ENCODE measurements around the gene ASXL1.

DNA sequence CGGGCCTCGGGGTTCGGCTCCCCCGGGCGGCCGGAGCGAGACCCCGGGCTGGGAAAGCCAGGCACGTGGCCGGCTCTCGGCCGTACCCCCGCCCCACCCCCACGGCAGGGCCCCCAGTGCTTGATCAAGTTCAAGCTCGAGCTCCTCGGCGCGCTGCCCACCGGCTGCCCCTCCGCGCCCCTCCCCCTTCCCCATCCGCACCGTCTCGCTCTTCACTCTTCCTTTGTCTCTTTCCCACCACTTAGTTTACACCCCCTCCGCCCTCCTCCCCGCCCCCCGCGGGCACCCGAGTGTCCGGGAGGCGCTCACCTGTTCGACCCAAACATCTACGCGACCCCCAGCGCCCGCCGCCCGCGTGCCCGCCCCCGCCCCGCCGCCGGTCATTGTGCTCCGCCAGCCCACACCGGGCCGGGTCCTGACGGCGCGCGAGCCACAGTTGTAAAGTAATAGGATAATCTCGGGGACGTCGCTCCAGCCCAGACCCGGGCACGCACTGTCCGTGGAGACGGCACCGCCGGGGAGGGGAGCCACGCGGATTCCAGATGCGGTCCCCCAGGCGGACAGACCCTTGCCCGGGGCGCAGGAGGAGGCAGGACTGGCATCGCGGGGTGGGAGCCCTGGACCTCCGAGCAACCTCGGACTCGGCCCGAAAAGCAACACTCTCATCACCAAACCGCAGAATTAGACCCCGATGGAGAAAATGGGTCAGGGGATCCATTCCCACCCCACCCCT lies 126.3 kb downstream of the ASXL1 start:
- TF ChIP-seq CHD2 (IDR thresholded peaks at IDR 0.05; ENCODE audit: low read length, partially characterized antibody) (no peak), RCOR1 (IDR thresholded peaks at IDR 0.05; ENCODE audit: low read depth, low read length) (no peak), PHF8 (IDR thresholded peaks at IDR 0.05; ENCODE audit: borderline replicate concordance, low read depth) (no peak), ZC3H11A (IDR thresholded peaks at IDR 0.05) (no peak), POLR2A (IDR thresholded peaks at IDR 0.05; ENCODE audit: low read length) (no peak), RFX5 (IDR thresholded peaks at IDR 0.05) (no peak), CHD4 (IDR thresholded peaks at IDR 0.05; ENCODE audit: borderline replicate concordance) (no peak), SMC3 (IDR thresholded peaks at IDR 0.05) (no peak)
- TF ChIP-seq, protein P1, sequence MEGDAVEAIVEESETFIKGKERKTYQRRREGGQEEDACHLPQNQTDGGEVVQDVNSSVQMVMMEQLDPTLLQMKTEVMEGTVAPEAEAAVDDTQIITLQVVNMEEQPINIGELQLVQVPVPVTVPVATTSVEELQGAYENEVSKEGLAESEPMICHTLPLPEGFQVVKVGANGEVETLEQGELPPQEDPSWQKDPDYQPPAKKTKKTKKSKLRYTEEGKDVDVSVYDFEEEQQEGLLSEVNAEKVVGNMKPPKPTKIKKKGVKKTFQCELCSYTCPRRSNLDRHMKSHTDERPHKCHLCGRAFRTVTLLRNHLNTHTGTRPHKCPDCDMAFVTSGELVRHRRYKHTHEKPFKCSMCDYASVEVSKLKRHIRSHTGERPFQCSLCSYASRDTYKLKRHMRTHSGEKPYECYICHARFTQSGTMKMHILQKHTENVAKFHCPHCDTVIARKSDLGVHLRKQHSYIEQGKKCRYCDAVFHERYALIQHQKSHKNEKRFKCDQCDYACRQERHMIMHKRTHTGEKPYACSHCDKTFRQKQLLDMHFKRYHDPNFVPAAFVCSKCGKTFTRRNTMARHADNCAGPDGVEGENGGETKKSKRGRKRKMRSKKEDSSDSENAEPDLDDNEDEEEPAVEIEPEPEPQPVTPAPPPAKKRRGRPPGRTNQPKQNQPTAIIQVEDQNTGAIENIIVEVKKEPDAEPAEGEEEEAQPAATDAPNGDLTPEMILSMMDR (IDR thresholded peaks at IDR 0.05) = no peak
- TF ChIP-seq, protein P2, sequence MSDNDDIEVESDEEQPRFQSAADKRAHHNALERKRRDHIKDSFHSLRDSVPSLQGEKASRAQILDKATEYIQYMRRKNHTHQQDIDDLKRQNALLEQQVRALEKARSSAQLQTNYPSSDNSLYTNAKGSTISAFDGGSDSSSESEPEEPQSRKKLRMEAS (IDR thresholded peaks at IDR 0.05) = peak; percentile 13; the same call in 1 of the 2 replicates
- TF ChIP-seq, protein P3, sequence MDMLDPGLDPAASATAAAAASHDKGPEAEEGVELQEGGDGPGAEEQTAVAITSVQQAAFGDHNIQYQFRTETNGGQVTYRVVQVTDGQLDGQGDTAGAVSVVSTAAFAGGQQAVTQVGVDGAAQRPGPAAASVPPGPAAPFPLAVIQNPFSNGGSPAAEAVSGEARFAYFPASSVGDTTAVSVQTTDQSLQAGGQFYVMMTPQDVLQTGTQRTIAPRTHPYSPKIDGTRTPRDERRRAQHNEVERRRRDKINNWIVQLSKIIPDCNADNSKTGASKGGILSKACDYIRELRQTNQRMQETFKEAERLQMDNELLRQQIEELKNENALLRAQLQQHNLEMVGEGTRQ (IDR thresholded peaks at IDR 0.05) = no peak
- TF ChIP-seq, protein P4, sequence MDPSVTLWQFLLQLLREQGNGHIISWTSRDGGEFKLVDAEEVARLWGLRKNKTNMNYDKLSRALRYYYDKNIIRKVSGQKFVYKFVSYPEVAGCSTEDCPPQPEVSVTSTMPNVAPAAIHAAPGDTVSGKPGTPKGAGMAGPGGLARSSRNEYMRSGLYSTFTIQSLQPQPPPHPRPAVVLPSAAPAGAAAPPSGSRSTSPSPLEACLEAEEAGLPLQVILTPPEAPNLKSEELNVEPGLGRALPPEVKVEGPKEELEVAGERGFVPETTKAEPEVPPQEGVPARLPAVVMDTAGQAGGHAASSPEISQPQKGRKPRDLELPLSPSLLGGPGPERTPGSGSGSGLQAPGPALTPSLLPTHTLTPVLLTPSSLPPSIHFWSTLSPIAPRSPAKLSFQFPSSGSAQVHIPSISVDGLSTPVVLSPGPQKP (IDR thresholded peaks at IDR 0.05; ENCODE audit: low read depth, low read length) = no peak
